HUES6 (cell line): ENCODE data around the gene SRRM2.

Experiments
- H3K27ac ChIP-seq: 2 replicates; pipeline ENCODE4 v1.7.0; 2013; ENCODE audit warnings: low read depth, mild to moderate bottlenecking, low read length, inconsistent platforms
- H3K27me3 ChIP-seq: 2 replicates; pipeline ENCODE4 v1.6.1; 2013; ENCODE audit warnings: low read length; ENCODE audit not compliant: control insufficient read depth, insufficient read depth
- H3K36me3 ChIP-seq: 2 replicates; pipeline ENCODE4 v1.6.1; 2013; ENCODE audit warnings: low read length; ENCODE audit not compliant: control insufficient read depth, insufficient read depth
- H3K4me1 ChIP-seq: 2 replicates; pipeline ENCODE4 v1.6.1; 2013; ENCODE audit warnings: low read length; ENCODE audit not compliant: control insufficient read depth, insufficient read depth
- H3K4me3 ChIP-seq: 2 replicates; pipeline ENCODE4 v1.5.1; 2013; ENCODE audit warnings: low read depth, low read length
- H3K9ac ChIP-seq: one replicate; pipeline ENCODE4 v1.6.1; 2013; ENCODE audit warnings: mild to moderate bottlenecking, low read length
- H3K9me3 ChIP-seq: 2 replicates; pipeline ENCODE4 v1.6.1; 2013; ENCODE audit warnings: low read depth, low read length; ENCODE audit not compliant: control insufficient read depth, insufficient read depth

SRRM2 gene

GRCh38 chr16:2765462-2766404, 13.3 kb downstream of the SRRM2 start:
- no peaks in the 10 kb centered on the region for H3K4me1 ChIP-seq
- H3K27ac ChIP-seq, result no peak overlapping the region
- no peaks in the 10 kb centered on the region for H3K9me3 ChIP-seq
- no peak overlapping the region for H3K9ac ChIP-seq
- no peak overlapping the region for H3K4me3 ChIP-seq
- H3K27me3 ChIP-seq, result no peaks in the 10 kb centered on the region
- H3K36me3 ChIP-seq, result peaks cover 100% of the 10 kb centered on the region

GRCh38 chr16:2766430-2767139, 14.1 kb downstream of the SRRM2 start:
- Histone ChIP-seq H3K9ac (no peak overlapping the region), H3K9me3 (no peaks in the 10 kb centered on the region), H3K27ac (no peak overlapping the region), H3K36me3 (peaks cover 100% of the 10 kb centered on the region), H3K27me3 (no peaks in the 10 kb centered on the region), H3K4me3 (no peak overlapping the region), H3K4me1 (no peaks in the 10 kb centered on the region)

- H3K27me3 ChIP-seq, result no peaks in the 10 kb centered on the region
- H3K4me3 ChIP-seq, result no peak overlapping the region
- H3K36me3 ChIP-seq, result peaks cover 100% of the 10 kb centered on the region
- H3K27ac ChIP-seq, result no peak overlapping the region
- H3K9ac ChIP-seq, result no peak overlapping the region
- H3K4me1 ChIP-seq, result no peaks in the 10 kb centered on the region
- H3K9me3 ChIP-seq, result no peaks in the 10 kb centered on the region
These were observed 14.8 kb downstream of the SRRM2 start for GRCh38 chr16:2767140-2767731.

GRCh38 chr16:2767891-2768290, 15.5 kb downstream of the SRRM2 start:
- H3K27ac ChIP-seq, result no peak overlapping the region
- no peaks in the 10 kb centered on the region for H3K27me3 ChIP-seq
- no peak overlapping the region for H3K4me3 ChIP-seq
- peaks cover 99% of the 10 kb centered on the region for H3K36me3 ChIP-seq
- no peaks in the 10 kb centered on the region for H3K9me3 ChIP-seq
- no peak overlapping the region for H3K9ac ChIP-seq
- no peaks in the 10 kb centered on the region for H3K4me1 ChIP-seq

GRCh38 chr16:2768403-2769089, 16.1 kb downstream of the SRRM2 start:
- Histone ChIP-seq H3K36me3 (peaks cover 99% of the 10 kb centered on the region), H3K27me3 (no peaks in the 10 kb centered on the region), H3K9ac (no peak overlapping the region), H3K9me3 (no peaks in the 10 kb centered on the region), H3K4me3 (no peak overlapping the region), H3K4me1 (no peaks in the 10 kb centered on the region), H3K27ac (no peak overlapping the region)

- Histone ChIP-seq H3K9ac (no peak overlapping the region), H3K4me3 (no peak overlapping the region), H3K4me1 (no peaks in the 10 kb centered on the region), H3K27me3 (no peaks in the 10 kb centered on the region), H3K9me3 (no peaks in the 10 kb centered on the region), H3K36me3 (peaks cover 98% of the 10 kb centered on the region), H3K27ac (no peak overlapping the region)
These were observed 16.7 kb downstream of the SRRM2 start for GRCh38 chr16:2769100-2769529.

GRCh38 chr16:2769675-2770056, 17.2 kb downstream of the SRRM2 start:
- no peak overlapping the region for H3K9ac ChIP-seq
- H3K27me3 ChIP-seq, result no peaks in the 10 kb centered on the region
- H3K27ac ChIP-seq, result no peak overlapping the region
- no peak overlapping the region for H3K4me3 ChIP-seq
- peaks cover 98% of the 10 kb centered on the region for H3K36me3 ChIP-seq
- no peaks in the 10 kb centered on the region for H3K9me3 ChIP-seq
- H3K4me1 ChIP-seq, result no peaks in the 10 kb centered on the region

- Histone ChIP-seq H3K9ac (no peak overlapping the region), H3K27ac (no peak overlapping the region), H3K36me3 (peaks cover 98% of the 10 kb centered on the region), H3K4me3 (no peak overlapping the region), H3K27me3 (no peaks in the 10 kb centered on the region), H3K4me1 (no peaks in the 10 kb centered on the region), H3K9me3 (no peaks in the 10 kb centered on the region)
These were observed 17.9 kb downstream of the SRRM2 start for GRCh38 chr16:2770057-2770951.

GRCh38 chr16:2771496-2772402, 19.3 kb downstream of the SRRM2 start:
- Histone ChIP-seq H3K4me1 (peaks cover 6% of the 10 kb centered on the region), H3K27me3 (no peaks in the 10 kb centered on the region), H3K9ac (no peak overlapping the region), H3K9me3 (no peaks in the 10 kb centered on the region), H3K4me3 (no peak overlapping the region), H3K36me3 (peaks cover 89% of the 10 kb centered on the region), H3K27ac (no peak overlapping the region)
